Calu3 (cell line): Measurements from ENCODE around the gene SLC23A2. TPM values are rescaled to one million over a fixed set of nuclear protein-coding genes. Genes with fewer than 3 reads are reported as not detected.

Experiments used
- BruUV-seq: library from RNA; stranded (reverse); fragments of 400-500 nt; replicated peaks from 2 replicates; lab custom pipeline; 2021; lab: Mats Ljungman, UMichigan
- CTCF ChIA-PET: fragments of 300-600 bp; sonication (Branson Sonifier 250); formaldehyde crosslinking; loops from one replicate; lab custom pipeline; 2022; ENCODE audit warnings: antibody characterized with exemption; lab: Charles Lee
- DNase-seq: peaks from one replicate; pipeline ENCODE4 v3.0.0; 2022
- H3K27ac Mint-ChIP-seq: one replicate; pipeline ENCODE4 v1.8.0; 2022; ENCODE audit warnings: mixed read lengths; ENCODE audit not compliant: unreplicated experiment
- H3K27me3 Mint-ChIP-seq: one replicate; pipeline ENCODE4 v1.8.0; 2022; ENCODE audit warnings: mixed read lengths; ENCODE audit not compliant: unreplicated experiment
- H3K36me3 Mint-ChIP-seq: one replicate; pipeline ENCODE4 v1.8.0; 2022; ENCODE audit warnings: mild to moderate bottlenecking, moderate library complexity, mixed read lengths; ENCODE audit not compliant: insufficient read depth, unreplicated experiment
- H3K4me1 Mint-ChIP-seq: one replicate; pipeline ENCODE4 v1.8.0; 2022; ENCODE audit warnings: mild to moderate bottlenecking, low read depth, mixed read lengths; ENCODE audit not compliant: unreplicated experiment
- H3K4me3 Mint-ChIP-seq: one replicate; pipeline ENCODE4 v1.8.0; 2022; ENCODE audit warnings: mild to moderate bottlenecking, low read depth, moderate library complexity, mixed read lengths; ENCODE audit not compliant: unreplicated experiment
- H3K9me3 Mint-ChIP-seq: one replicate; pipeline ENCODE4 v1.8.0; 2022; ENCODE audit warnings: low read depth, mixed read lengths; ENCODE audit not compliant: unreplicated experiment
- intact Hi-C: fragments of 100-400 bp; cut with micrococcal nuclease; formaldehyde crosslinking; loops from one replicate; pipeline ENCODE4 v1.10.0; 2022; ENCODE audit not compliant: unreplicated experiment
- total RNA-seq: library from RNA; stranded (reverse); gene quantifications from 2 replicates; pipeline ENCODE4 v1.2.3, GENCODE V29; 2022
- TF ChIP-seq, protein P1 (sequence below): fragments of 200-600 bp; IDR thresholded peaks from one replicate; pipeline ENCODE4 v1.8.0; 2022; ENCODE audit warnings: antibody characterized with exemption; ENCODE audit not compliant: unreplicated experiment

The SLC23A2 gene
- total RNA-seq, 1 experiment from 2014 or later, result 14.8 TPM

DNA sequence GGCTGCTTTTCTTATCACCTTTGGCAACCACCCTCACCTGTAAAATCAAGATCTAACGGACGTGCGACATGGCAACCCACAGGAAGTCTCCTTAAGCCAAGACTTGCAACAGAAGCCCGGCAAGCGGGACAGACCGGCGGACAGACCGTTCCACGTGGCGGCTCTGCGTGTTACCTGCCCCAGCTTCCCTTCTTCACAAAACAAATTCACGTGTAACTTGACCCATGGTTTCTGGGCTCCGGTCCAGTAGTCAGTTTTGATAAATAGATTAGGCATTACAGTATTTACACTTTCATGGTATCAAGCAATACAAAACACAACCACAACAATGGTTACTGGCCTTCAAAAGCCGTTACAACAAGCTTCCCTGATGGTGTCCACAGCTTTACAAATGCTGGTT, 145.8 kb downstream of the SLC23A2 start:
- DNase-seq, result no peak
- Mint-ChIP-seq H3K4me1 (no peaks in the 10 kb centered on the region), H3K4me3 (no peak overlapping the region), H3K27me3 (no peaks in the 10 kb centered on the region), H3K36me3 (no peaks in the 10 kb centered on the region), H3K27ac (no peak overlapping the region), H3K9me3 (no peaks in the 10 kb centered on the region)
- no TSS peak for BruUV-seq
- CTCF ChIA-PET, result interaction anchor here (0.6 kb wide), 1 partner anchor 494 kb away, joined by 3 read pairs; no protein-coding TSS in a partner anchor
- intact Hi-C loops, result no loop called here
- TF ChIP-seq, protein P1, sequence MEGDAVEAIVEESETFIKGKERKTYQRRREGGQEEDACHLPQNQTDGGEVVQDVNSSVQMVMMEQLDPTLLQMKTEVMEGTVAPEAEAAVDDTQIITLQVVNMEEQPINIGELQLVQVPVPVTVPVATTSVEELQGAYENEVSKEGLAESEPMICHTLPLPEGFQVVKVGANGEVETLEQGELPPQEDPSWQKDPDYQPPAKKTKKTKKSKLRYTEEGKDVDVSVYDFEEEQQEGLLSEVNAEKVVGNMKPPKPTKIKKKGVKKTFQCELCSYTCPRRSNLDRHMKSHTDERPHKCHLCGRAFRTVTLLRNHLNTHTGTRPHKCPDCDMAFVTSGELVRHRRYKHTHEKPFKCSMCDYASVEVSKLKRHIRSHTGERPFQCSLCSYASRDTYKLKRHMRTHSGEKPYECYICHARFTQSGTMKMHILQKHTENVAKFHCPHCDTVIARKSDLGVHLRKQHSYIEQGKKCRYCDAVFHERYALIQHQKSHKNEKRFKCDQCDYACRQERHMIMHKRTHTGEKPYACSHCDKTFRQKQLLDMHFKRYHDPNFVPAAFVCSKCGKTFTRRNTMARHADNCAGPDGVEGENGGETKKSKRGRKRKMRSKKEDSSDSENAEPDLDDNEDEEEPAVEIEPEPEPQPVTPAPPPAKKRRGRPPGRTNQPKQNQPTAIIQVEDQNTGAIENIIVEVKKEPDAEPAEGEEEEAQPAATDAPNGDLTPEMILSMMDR, result no peak

DNA sequence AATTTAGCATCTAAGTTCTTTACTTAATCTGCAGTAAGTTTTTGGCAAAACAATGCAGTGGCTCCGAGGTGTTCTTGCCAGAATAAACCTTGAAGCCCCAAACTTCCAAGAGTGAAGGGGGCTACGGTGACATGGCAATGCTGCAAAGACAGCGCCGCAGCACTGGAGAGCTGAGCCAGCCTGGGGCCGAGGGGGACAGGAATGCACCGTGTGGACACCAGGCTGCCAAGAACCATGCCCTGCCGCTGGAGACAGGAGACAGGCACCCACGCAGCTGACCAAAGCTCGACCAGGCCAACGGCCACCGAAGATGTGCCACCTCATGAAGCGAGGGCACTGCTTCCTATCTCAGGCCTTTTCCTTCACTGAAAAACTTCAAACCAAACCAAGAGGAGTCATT, 146.2 kb downstream of the SLC23A2 start:
- DNase-seq, result no peak

DNA sequence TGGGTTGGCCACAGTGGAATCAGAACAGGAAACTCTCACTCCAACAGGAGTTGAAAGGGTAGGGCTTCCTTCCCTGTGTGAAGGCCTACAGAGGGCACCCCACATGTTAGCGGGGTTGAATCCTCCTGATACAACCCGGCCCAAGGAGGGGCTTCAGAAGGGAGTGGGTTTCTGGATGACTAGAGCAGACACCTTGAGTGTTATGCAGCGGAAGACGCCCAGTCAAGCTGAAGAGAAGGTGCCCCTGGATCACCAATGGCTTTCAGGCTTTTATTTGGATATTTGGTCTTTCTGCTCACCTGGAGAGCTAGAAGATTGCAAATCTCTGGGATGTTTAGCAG, 146.8 kb downstream of the SLC23A2 start:
- Mint-ChIP-seq H3K27ac (no peak overlapping the region), H3K27me3 (no peaks in the 10 kb centered on the region), H3K36me3 (no peaks in the 10 kb centered on the region), H3K4me3 (no peak overlapping the region), H3K4me1 (no peaks in the 10 kb centered on the region), H3K9me3 (no peaks in the 10 kb centered on the region)
- CTCF ChIA-PET, result no interaction called here
- intact Hi-C loops, result no loop called here
- BruUV-seq, result no TSS peak
- TF ChIP-seq, protein P1, result no peak
- DNase-seq, result no peak

More for the DNA sequence above, 146.2 kb downstream of the SLC23A2 start:
- no peak overlapping the region for H3K4me3 Mint-ChIP-seq
- no peaks in the 10 kb centered on the region for H3K36me3 Mint-ChIP-seq
- no peak overlapping the region for H3K27ac Mint-ChIP-seq
- no TSS peak for BruUV-seq
- intact Hi-C loops, result no loop called here
- H3K4me1 Mint-ChIP-seq, result no peaks in the 10 kb centered on the region
- H3K9me3 Mint-ChIP-seq, result no peaks in the 10 kb centered on the region
- CTCF ChIA-PET, result interaction anchor here (0.6 kb wide), 1 partner anchor 494 kb away, joined by 3 read pairs; no protein-coding TSS in a partner anchor
- H3K27me3 Mint-ChIP-seq, result no peaks in the 10 kb centered on the region
- TF ChIP-seq, protein P1, result no peak

DNA sequence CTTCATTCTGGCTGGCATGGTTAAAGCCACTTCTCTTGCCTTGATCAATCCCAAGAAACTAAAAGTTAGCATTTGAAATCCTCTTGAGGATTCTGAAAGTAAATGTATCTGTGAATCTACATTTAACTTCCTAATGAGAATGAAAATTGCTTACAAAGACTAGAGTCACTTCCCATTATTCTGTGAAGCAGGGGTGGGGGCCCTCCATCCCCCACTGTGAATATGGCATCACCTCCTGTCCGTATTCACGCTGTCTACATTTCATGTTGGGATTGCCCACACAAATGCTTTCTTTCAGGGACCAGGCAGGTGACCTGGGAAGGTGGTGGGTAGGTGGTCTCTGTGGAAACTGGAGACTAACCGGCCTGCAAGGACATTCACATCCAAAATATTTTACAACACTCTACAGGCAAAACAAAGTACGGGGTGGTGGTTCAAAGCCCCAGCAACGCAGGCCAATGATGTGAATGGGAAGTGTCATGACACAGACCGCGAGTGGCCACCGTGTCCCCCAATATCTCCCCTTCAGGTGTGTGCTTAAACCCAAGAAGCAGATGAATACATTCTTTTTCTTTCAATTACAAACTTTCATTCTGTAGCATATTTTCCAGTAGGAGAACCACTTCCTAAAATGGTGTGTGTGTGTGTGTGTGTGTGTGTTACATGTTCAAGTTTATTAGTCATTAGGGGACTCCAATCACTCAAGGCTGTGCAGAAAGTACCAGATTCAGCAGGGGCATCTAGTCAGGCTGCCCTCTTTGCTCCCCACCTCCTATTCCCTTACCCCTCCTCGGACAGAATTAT, 147.4 kb downstream of the SLC23A2 start:
- H3K27ac Mint-ChIP-seq, result no peak overlapping the region
- TF ChIP-seq, protein P1, result no peak
- H3K4me1 Mint-ChIP-seq, result no peaks in the 10 kb centered on the region
- intact Hi-C loops, result no loop called here
- no peak overlapping the region for H3K4me3 Mint-ChIP-seq
- H3K36me3 Mint-ChIP-seq, result no peaks in the 10 kb centered on the region
- no peaks in the 10 kb centered on the region for H3K9me3 Mint-ChIP-seq
- no peak for DNase-seq
- no peaks in the 10 kb centered on the region for H3K27me3 Mint-ChIP-seq
- BruUV-seq, result no TSS peak
- CTCF ChIA-PET, result no interaction called here
